Smooth muscle cell (in vitro differentiated cells): ENCODE results near the gene DUS1L. TPM values are rescaled to one million over a fixed set of nuclear protein-coding genes. Genes with fewer than 3 reads are reported as not detected.

Experiments
- DNase-seq: peaks from one replicate; lab custom pipeline; 2025; ENCODE audit not compliant: unreplicated experiment; lab: John Stamatoyannopoulos, UW
- H2AFZ ChIP-seq: fragments of 200-600 bp; sonication (generic); 2 replicates; pipeline ENCODE4 v1.6.0; 2016; ENCODE audit warnings: antibody characterized with exemption, low read depth, mild to moderate bottlenecking
- H3F3A ChIP-seq: fragments of 200-600 bp; sonication (generic); 2 replicates; pipeline ENCODE4 v1.6.0; 2017; ENCODE audit warnings: antibody characterized with exemption, low read depth
- H3K27ac ChIP-seq: fragments of 200-600 bp; sonication (generic); 2 replicates; pipeline ENCODE4 v1.5.1; 2016; ENCODE audit warnings: low read depth, mild to moderate bottlenecking
- H3K27me3 ChIP-seq: fragments of 200-600 bp; sonication (generic); 2 replicates; pipeline ENCODE4 v1.6.1; 2016; ENCODE audit warnings: low read depth, mild to moderate bottlenecking
- H3K36me3 ChIP-seq: fragments of 200-600 bp; sonication (generic); 2 replicates; pipeline ENCODE4 v1.5.1; 2016; ENCODE audit warnings: low read depth
- H3K4me1 ChIP-seq: fragments of 200-600 bp; sonication (generic); 2 replicates; pipeline ENCODE4 v1.5.1; 2016; ENCODE audit warnings: low read depth
- H3K4me2 ChIP-seq: fragments of 200-600 bp; sonication (generic); 2 replicates; pipeline ENCODE4 v1.6.0; 2016; ENCODE audit warnings: mild to moderate bottlenecking
- H3K4me3 ChIP-seq: fragments of 200-600 bp; sonication (generic); 2 replicates; pipeline ENCODE4 v1.5.1; 2016; ENCODE audit warnings: mild to moderate bottlenecking
- H3K79me2 ChIP-seq: fragments of 200-600 bp; sonication (generic); 2 replicates; pipeline ENCODE4 v1.6.0; 2016; ENCODE audit warnings: low read depth, mild to moderate bottlenecking
- H3K9ac ChIP-seq: fragments of 200-600 bp; sonication (generic); 2 replicates; pipeline ENCODE4 v1.6.0; 2016; ENCODE audit warnings: low read depth
- H3K9me3 ChIP-seq: fragments of 200-600 bp; sonication (generic); replicated peaks from 2 replicates; pipeline ENCODE4 v1.5.1; 2016; ENCODE audit warnings: low read depth
- H4K20me1 ChIP-seq: fragments of 200-600 bp; sonication (generic); 2 replicates; pipeline ENCODE4 v1.6.0; 2016; ENCODE audit warnings: low read depth
- WGBS: methylation state at CpG from one replicate; pipeline ENCODE4 v1.1.7; 2016; ENCODE audit warnings: low lambda C conversion rate; 5-methylcytosine and 5-hydroxymethylcytosine counted together
- polyA plus RNA-seq: library from polyadenylated mRNA; unstranded; fragments of >200 nt; fragmentation: Nextera tagmentation; extraction: Ambion mirVana; gene quantifications from 2 replicates; pipeline ENCODE4 v1.2.1, GENCODE V29; 2016
- total RNA-seq: library from RNA; depleted of rRNA; stranded (reverse); fragments of >200 nt; gene quantifications from 2 replicates; pipeline ENCODE4 v1.2.3, GENCODE V29; 2014
- TF ChIP-seq, protein P1 (sequence below): fragments of 200-600 bp; sonication (generic); IDR thresholded peaks from 2 replicates; pipeline ENCODE4 v1.5.1; 2017; ENCODE audit warnings: borderline replicate concordance, mild to moderate bottlenecking, antibody characterized with exemption; ENCODE audit not compliant: insufficient read depth, poor library complexity, severe bottlenecking

The DUS1L gene
- total and polyA plus RNA-seq, 2 experiments from 2014 or later: 49.4 to 125 TPM

DNA sequence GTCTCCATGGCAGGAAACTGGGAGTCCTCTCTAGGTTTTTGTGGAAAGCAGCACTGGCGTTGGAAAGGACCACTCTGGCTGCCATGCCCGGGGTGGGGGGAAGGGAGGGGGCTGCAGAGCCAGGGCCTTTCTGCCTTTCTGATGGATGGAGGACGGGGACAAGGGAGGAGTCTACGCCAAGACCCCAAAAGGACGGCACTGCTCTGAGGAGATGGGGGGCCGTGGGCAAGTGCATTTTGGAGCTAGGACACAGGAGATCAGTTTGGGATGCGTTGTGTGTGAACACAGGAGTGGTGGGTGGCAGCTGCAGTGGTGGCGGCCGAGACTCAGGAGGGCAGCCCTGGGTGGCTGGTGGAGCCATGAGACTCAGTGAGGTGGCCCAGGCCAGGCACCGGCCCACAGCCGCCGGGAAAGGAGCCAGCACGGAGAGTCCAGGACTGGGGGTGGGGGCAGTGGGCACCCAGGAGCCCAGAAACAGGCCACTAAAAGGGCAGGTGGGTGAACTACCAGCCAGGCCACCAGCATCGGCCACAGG is 45.0 kb downstream of the DUS1L start:
- H3K9ac ChIP-seq: no peak overlapping the region
- 88% methylated on average over 14 of the region's 14 CpGs for WGBS
- H3F3A ChIP-seq: no peaks in the 10 kb centered on the region
- no peak overlapping the region for H2AFZ ChIP-seq
- H3K27ac ChIP-seq: no peak overlapping the region
- no peak overlapping the region for H3K4me3 ChIP-seq
- H3K4me1 ChIP-seq: peaks cover 15% of the 10 kb centered on the region
- H3K9me3 ChIP-seq: no peaks in the 10 kb centered on the region
- H3K27me3 ChIP-seq: no peaks in the 10 kb centered on the region
- DNase-seq: no peak
- H3K36me3 ChIP-seq: no peaks in the 10 kb centered on the region
- H3K4me2 ChIP-seq: no peak overlapping the region
- TF ChIP-seq, protein P1, sequence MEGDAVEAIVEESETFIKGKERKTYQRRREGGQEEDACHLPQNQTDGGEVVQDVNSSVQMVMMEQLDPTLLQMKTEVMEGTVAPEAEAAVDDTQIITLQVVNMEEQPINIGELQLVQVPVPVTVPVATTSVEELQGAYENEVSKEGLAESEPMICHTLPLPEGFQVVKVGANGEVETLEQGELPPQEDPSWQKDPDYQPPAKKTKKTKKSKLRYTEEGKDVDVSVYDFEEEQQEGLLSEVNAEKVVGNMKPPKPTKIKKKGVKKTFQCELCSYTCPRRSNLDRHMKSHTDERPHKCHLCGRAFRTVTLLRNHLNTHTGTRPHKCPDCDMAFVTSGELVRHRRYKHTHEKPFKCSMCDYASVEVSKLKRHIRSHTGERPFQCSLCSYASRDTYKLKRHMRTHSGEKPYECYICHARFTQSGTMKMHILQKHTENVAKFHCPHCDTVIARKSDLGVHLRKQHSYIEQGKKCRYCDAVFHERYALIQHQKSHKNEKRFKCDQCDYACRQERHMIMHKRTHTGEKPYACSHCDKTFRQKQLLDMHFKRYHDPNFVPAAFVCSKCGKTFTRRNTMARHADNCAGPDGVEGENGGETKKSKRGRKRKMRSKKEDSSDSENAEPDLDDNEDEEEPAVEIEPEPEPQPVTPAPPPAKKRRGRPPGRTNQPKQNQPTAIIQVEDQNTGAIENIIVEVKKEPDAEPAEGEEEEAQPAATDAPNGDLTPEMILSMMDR: no peak
- H3K79me2 ChIP-seq: peaks cover 3% of the 10 kb centered on the region
- peaks cover 27% of the 10 kb centered on the region for H4K20me1 ChIP-seq

DNA sequence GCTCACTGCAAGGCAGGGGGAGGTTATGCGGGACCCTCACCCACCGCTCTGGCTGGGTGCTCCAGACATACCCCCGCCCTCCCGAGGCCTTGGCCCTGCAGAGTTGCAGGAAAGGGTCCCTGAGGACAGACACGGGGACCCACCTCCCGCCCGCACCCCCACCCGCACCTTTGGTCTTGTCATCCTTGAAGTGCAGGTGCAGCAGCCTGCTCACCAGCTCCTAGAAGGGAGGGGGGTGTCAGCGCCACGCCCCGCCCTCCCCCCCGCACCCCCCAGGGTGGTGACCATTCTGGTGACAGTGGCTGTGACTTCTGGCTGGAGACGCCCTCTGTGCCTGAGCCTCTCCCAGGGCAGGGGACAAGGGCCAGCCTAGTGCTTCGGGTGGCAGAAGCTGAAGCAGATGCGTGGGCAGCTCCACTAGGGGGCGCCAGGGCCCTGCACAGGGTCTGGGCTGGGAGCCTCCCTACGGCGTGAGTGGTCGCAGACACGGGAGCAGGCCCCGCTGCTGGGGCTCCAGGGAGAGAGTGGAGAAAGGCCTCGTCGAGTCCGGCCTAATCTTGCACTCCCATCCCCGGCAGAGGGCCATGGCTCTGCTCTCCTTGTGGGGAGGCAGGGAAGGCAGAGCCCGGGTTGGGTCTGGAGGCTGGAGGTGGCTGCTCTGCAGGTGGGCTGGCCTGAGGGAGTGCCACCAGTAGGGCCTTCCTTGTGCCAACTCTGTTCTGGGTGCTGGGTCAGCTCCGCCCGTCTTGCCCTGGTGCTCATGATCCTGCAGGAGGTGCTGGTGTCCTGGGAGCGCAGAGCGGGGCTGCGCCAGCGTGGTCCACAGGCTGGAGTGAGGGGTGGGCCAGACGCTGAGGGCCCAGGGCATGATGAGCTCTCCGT is 45.7 kb downstream of the DUS1L start:
- peaks cover 15% of the 10 kb centered on the region for H3K4me1 ChIP-seq
- H3K4me3 ChIP-seq: no peak overlapping the region
- no peak overlapping the region for H2AFZ ChIP-seq
- no peaks in the 10 kb centered on the region for H3F3A ChIP-seq
- H3K27ac ChIP-seq: no peak overlapping the region
- TF ChIP-seq, protein P1: peak; percentile 69
- no peak for DNase-seq
- H3K9me3 ChIP-seq: no peaks in the 10 kb centered on the region
- H3K27me3 ChIP-seq: no peaks in the 10 kb centered on the region
- no peak overlapping the region for H3K9ac ChIP-seq
- H3K79me2 ChIP-seq: peaks cover 3% of the 10 kb centered on the region
- H3K4me2 ChIP-seq: no peak overlapping the region
- no peaks in the 10 kb centered on the region for H3K36me3 ChIP-seq
- WGBS: 65% methylated on average over 26 of the region's 34 CpGs
- peaks cover 27% of the 10 kb centered on the region for H4K20me1 ChIP-seq

DNA sequence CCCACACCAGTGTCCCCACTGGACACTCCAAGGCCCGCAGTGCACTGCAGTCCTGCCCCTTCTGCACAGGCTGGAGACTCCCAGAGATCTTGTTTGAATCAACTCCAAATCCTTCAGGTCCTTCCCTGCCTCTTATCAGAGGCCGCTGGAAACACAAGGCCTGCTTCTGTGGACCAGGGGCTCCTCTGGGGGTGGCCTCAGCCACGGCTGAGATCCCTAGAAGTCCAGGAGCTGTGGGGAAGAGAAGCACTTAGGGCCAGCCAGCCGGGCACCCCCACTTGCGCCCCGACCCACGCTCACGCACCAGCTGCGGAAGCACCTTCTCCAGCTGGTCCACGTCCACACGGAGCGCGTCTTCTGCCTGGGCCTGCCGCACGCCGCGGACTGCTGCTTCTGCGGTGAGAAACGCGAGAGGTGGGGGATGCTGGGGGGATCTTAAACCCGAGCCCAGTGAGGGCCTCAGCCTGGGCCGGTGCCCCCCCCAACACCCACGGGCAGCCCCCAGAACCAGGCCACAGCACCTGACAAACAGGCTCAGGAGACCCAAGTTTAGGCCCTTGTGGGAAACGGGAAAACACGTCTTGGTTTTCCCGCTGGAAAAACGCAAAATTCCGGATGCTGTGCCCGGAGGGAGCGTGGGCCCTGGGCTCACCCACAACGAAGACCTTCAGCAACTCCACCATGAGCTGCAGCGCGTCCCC is 46.5 kb downstream of the DUS1L start:
- H3K27me3 ChIP-seq: no peaks in the 10 kb centered on the region
- no peaks in the 10 kb centered on the region for H3F3A ChIP-seq
- no peak for DNase-seq
- no peak overlapping the region for H3K4me2 ChIP-seq
- peaks cover 27% of the 10 kb centered on the region for H4K20me1 ChIP-seq
- H2AFZ ChIP-seq: no peak overlapping the region
- H3K9ac ChIP-seq: no peak overlapping the region
- TF ChIP-seq, protein P1: no peak
- H3K79me2 ChIP-seq: peaks cover 3% of the 10 kb centered on the region
- H3K27ac ChIP-seq: no peak overlapping the region
- peaks cover 12% of the 10 kb centered on the region for H3K4me1 ChIP-seq
- 94% methylated on average over 33 of the region's 33 CpGs for WGBS
- H3K36me3 ChIP-seq: no peaks in the 10 kb centered on the region
- H3K4me3 ChIP-seq: no peak overlapping the region
- H3K9me3 ChIP-seq: no peaks in the 10 kb centered on the region
